Liver (tissue), 9 donors: ENCODE results near the gene ATG10. TPM values are rescaled to one million over a fixed set of nuclear protein-coding genes. Genes with fewer than 3 reads are reported as not detected.

Source experiments
- DNase-seq: peaks from one replicate; pipeline ENCODE4 v3.0.0-alpha.2; 2017; ENCODE audit warnings: low spot score
- H3K27ac ChIP-seq, 2 donors: one replicate each; pipeline ENCODE4 v1.7.0; 2013; ENCODE audit warnings: inconsistent platforms in 2 of 2, low read length in 2 of 2, control low read depth in 1 of 2, low read depth in 1 of 2, mild to moderate bottlenecking in 1 of 2
- H3K27me3 ChIP-seq, 4 donors: one replicate each; pipeline versions ENCODE4 v1.6.1 to v1.7.0; 2013; ENCODE audit warnings: low read length in 3 of 4, inconsistent platforms in 1 of 4, mild to moderate bottlenecking in 1 of 4, moderate library complexity in 1 of 4; ENCODE audit not compliant: control insufficient read depth in 4 of 4, insufficient read depth in 4 of 4
- H3K36me3 ChIP-seq, 4 donors: one replicate each; pipeline versions ENCODE4 v1.6.1 to v1.7.0; 2013; ENCODE audit warnings: low read length in 3 of 4, mild to moderate bottlenecking in 3 of 4, low read depth in 1 of 4, moderate library complexity in 1 of 4; ENCODE audit not compliant: control insufficient read depth in 4 of 4, insufficient read depth in 3 of 4
- H3K4me1 ChIP-seq, 4 donors: one replicate each; pipeline versions ENCODE4 v1.6.1 to v1.7.0; 2013; ENCODE audit warnings: low read length in 3 of 4, mild to moderate bottlenecking in 3 of 4, moderate library complexity in 1 of 4; ENCODE audit not compliant: control insufficient read depth in 4 of 4, insufficient read depth in 4 of 4
- H3K4me3 ChIP-seq, 3 donors: one replicate each; pipeline versions ENCODE4 v1.6.1 to v1.7.0; 2013; ENCODE audit warnings: low read length in 3 of 3, control low read depth in 1 of 3, low read depth in 1 of 3, mild to moderate bottlenecking in 1 of 3
- H3K9ac ChIP-seq, 2 donors: one replicate each; pipeline ENCODE4 v1.7.0; 2013; ENCODE audit warnings: low read length in 2 of 2, mild to moderate bottlenecking in 2 of 2, moderate library complexity in 2 of 2, control low read depth in 1 of 2, low read depth in 1 of 2
- H3K9me3 ChIP-seq, 4 donors: one replicate each; pipeline versions ENCODE4 v1.6.1 to v1.7.0; 2013; ENCODE audit warnings: low read length in 3 of 4; ENCODE audit not compliant: control insufficient read depth in 4 of 4
- ATF3 ChIP-seq: IDR thresholded peaks from 2 replicates; pipeline ENCODE4 v1.6.1; 2016; ENCODE audit warnings: antibody characterized with exemption
- CTCF ChIP-seq: fragments of 150-350 bp; IDR thresholded peaks from 2 replicates; pipeline ENCODE4 v1.5.1; 2017; ENCODE audit warnings: improper control_type of control experiment, low read depth, low read length; ENCODE audit not compliant: missing input control
- EGR1 ChIP-seq, 2 donors: IDR thresholded peaks; 2 replicates each; pipeline ENCODE4 v1.6.1; 2016 to 2018; ENCODE audit warnings: antibody characterized with exemption in 2 of 2, low read depth in 2 of 2
- FOXA1 ChIP-seq: IDR thresholded peaks from 2 replicates; pipeline ENCODE4 v1.6.1; 2016; ENCODE audit warnings: antibody characterized with exemption
- FOXA2 ChIP-seq: IDR thresholded peaks from 2 replicates; pipeline ENCODE4 v1.6.1; 2016; ENCODE audit warnings: antibody characterized with exemption
- HNF4A ChIP-seq, 2 donors: conservative IDR thresholded peaks; 2 replicates each; pipeline ENCODE4 v1.6.1; 2016; ENCODE audit warnings: antibody characterized with exemption in 2 of 2, mild to moderate bottlenecking in 2 of 2
- HNF4G ChIP-seq: IDR thresholded peaks from 2 replicates; pipeline ENCODE4 v1.6.1; 2016; ENCODE audit warnings: antibody characterized with exemption
- JUND ChIP-seq, 2 donors: IDR thresholded peaks; 2 replicates each; pipeline ENCODE4 v1.6.1; 2016; ENCODE audit warnings: antibody characterized with exemption in 2 of 2
- MAX ChIP-seq: IDR thresholded peaks from 2 replicates; pipeline ENCODE4 v1.6.1; 2016; ENCODE audit warnings: antibody characterized with exemption
- NR2F2 ChIP-seq: IDR thresholded peaks from 2 replicates; pipeline ENCODE4 v1.6.1; 2016; ENCODE audit warnings: antibody characterized with exemption
- RAD21 ChIP-seq, 2 donors: IDR thresholded peaks; 2 replicates each; pipeline ENCODE4 v1.6.1; 2016; ENCODE audit warnings: antibody characterized with exemption in 2 of 2, mild to moderate bottlenecking in 2 of 2
- REST ChIP-seq: IDR thresholded peaks from 2 replicates; pipeline ENCODE4 v1.6.1; 2016; ENCODE audit warnings: antibody characterized with exemption, mild to moderate bottlenecking
- RXRA ChIP-seq, 2 donors: IDR thresholded peaks; 2 replicates each; pipeline ENCODE4 v1.6.1; 2017 to 2018; ENCODE audit warnings: antibody characterized with exemption in 2 of 2, mild to moderate bottlenecking in 1 of 2
- TAF1 ChIP-seq: conservative IDR thresholded peaks from 2 replicates; pipeline ENCODE4 v1.6.1; 2016; ENCODE audit warnings: antibody characterized with exemption, mild to moderate bottlenecking
- ZBTB33 ChIP-seq: IDR thresholded peaks from 2 replicates; pipeline ENCODE4 v1.6.1; 2016; ENCODE audit warnings: antibody characterized with exemption
- WGBS: extraction: QIAGEN DNeasy Blood & Tissue Kit; methylation state at CpG from one replicate; pipeline ENCODE4 v1.1.7; 2013; 5-methylcytosine and 5-hydroxymethylcytosine counted together
- polyA plus RNA-seq, 2 donors: library from polyadenylated mRNA; stranded (reverse) in 1 of 2; unstranded in 1 of 2; fragments of 200-250 nt in 1 of 2; fragments of >200 nt in 1 of 2; fragmentation: Nextera tagmentation in 1 of 2; extraction: Ambion mirVana in 1 of 2; gene quantifications; one replicate each; pipeline versions ENCODE4 v1.2.1 to v1.2.3, GENCODE V29; 2013 to 2015
- total RNA-seq, 2 donors: library from RNA; depleted of rRNA; stranded (reverse); fragments of >200 nt; gene quantifications; one replicate each; pipeline ENCODE4 v1.2.3, GENCODE V29; 2014
- donor health status: healthy.
- donor health status: healthy.
- donor health status: healthy.
- donor health status: healthy.
- donor health status: healthy.

The ATG10 gene
- total and polyA plus RNA-seq, 4 donors = 3.1 to 7.8 (median 7.4) TPM

GRCh38 chr5:82255844-82256243, 284.0 kb downstream of the ATG10 start:
- WGBS = 67% methylated on average over 1 of the region's 1 CpG
- TF ChIP-seq RXRA (IDR thresholded peaks at IDR 0.05) (no peak), ZBTB33 (no peak), EGR1 (IDR thresholded peaks at IDR 0.05; ENCODE audit: low read depth in 2 of 2) (no peak), HNF4G (no peak), TAF1 (no peak), HNF4A (conservative IDR thresholded peaks at IDR 0.05) (no peak), FOXA1 (no peak), REST (no peak), FOXA2 (no peak), JUND (IDR thresholded peaks at IDR 0.05) (no peak), MAX (no peak), NR2F2 (no peak), CTCF (no peak)
- no peaks in the 10 kb centered on the region for H3K27me3 ChIP-seq
- no peak for DNase-seq
- no peak overlapping the region for H3K9ac ChIP-seq
- H3K4me1 ChIP-seq = no peaks in the 10 kb centered on the region
- H3K4me3 ChIP-seq = no peak overlapping the region
- no peaks in the 10 kb centered on the region for H3K9me3 ChIP-seq
- no peak overlapping the region for H3K27ac ChIP-seq
- H3K36me3 ChIP-seq = no peaks in the 10 kb centered on the region

GRCh38 chr5:82257247-82257646, 285.4 kb downstream of the ATG10 start:
- TF ChIP-seq ZBTB33 (no peak), EGR1 (IDR thresholded peaks at IDR 0.05; ENCODE audit: low read depth in 2 of 2) (no peak), NR2F2 (no peak), REST (no peak), ATF3 (no peak), RXRA (IDR thresholded peaks at IDR 0.05) (no peak), FOXA2 (no peak), RAD21 (IDR thresholded peaks at IDR 0.05) (no peak)
- Histone ChIP-seq H3K9ac (no peak overlapping the region), H3K9me3 (no peaks in the 10 kb centered on the region), H3K36me3 (no peaks in the 10 kb centered on the region), H3K4me3 (no peak overlapping the region), H3K27ac (no peak overlapping the region), H3K4me1 (no peaks in the 10 kb centered on the region), H3K27me3 (no peaks in the 10 kb centered on the region)
- WGBS = 98% methylated on average over 2 of the region's 2 CpGs
- DNase-seq = no peak
